HG03280 (cell line): ENCODE measurements around the gene COL15A1.
A peak's percentile ranks its signal among the peaks of the same experiment; 100 is the strongest.

Source experiments
- ATAC-seq: cut with Tn5 transposase; IDR thresholded peaks from one replicate; pipeline ENCODE4 v1.9.1; 2021; ENCODE audit warnings: mild to moderate bottlenecking, moderate library complexity; ENCODE audit not compliant: unreplicated experiment

Gene COL15A1

DNA sequence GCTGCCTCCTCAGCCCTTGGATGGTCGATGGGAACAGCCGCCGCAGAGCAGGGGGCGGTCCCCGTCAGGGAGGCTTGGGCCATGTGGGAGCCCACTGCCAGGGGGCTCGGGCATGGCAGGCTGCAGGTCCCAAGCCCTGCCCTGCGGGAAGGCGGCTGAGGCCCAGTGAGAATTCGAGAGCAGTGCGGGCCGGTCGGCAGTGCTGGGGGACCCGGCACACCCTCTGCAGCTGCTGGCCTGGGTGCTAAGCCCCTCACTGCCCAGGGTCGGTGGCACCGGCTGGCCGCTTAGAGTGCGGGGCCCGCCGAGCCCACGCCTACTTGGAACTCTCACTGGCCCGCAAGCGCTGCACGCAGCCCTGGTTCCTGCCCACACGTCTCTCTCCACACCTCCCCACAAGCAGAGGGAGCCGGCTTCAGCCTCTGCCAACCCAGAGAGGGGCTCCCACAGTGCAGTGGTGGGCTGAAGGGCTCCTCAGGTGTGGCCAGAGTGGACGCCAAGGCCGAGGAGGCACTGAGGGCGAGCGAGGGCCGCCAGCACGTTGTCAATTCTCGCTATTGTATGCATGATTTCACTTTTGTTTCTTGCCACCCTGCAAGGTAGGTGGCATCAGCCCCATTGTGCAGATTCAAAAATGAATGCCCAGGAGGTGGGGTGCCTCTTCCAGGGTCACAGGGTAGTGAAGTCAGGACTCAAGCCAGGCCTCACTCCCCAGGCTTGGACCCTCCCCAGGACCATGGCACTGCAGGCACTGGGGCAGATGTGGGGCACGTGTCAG is 48.6 kb downstream of the COL15A1 start:
- no peak for ATAC-seq

DNA sequence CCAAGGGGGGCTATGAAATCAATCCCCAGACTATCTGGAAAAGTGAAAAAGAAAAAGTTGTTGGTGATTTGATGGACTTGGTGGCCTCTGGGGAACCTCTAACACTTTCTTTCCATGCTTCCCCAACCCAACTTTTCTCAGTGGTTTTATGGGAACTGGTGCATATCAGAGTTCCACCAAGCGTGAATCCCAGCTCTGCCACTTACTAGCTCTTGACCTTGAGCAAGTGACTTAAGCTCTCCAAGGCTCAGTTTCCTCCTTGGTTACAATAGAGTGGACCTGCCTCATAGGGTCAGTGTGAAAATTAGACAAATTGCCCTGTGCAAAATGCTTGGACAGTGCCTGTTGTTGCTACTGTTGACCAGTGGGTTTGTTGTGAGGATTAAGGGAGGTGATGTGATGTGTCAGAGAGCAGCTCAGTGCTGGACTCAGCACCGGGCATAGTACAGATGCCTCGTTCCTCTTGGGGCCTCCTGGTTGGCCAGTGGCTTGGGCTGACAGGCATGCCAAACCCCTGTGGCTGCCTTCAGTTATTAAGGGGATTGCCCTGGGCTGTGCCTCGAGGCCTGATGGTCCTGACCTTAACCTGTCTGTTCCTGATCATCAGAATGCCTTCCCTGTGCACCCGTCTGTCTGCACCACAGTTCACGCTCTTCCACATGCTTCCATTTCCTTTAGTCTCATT is 49.3 kb downstream of the COL15A1 start:
- no peak for ATAC-seq

DNA sequence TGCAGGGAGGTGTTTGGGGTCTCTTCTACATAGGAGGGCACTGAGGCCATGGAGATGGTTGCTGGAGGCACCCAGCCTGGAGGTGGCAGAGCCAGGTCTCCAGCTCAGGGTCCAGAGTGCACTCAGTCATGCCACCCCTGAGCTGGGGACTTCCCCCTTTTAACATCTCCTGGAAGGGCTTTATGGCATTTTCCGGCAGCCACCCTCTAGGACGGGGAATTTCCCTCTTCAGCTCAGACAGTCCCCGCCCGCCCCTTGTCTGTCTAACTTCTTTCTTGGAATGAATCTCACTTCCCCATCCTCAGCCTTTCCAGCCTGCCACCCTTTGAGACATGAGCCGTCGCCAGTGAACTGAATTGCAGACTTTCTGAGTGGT is 49.9 kb downstream of the COL15A1 start:
- peak; percentile 63 for ATAC-seq

DNA sequence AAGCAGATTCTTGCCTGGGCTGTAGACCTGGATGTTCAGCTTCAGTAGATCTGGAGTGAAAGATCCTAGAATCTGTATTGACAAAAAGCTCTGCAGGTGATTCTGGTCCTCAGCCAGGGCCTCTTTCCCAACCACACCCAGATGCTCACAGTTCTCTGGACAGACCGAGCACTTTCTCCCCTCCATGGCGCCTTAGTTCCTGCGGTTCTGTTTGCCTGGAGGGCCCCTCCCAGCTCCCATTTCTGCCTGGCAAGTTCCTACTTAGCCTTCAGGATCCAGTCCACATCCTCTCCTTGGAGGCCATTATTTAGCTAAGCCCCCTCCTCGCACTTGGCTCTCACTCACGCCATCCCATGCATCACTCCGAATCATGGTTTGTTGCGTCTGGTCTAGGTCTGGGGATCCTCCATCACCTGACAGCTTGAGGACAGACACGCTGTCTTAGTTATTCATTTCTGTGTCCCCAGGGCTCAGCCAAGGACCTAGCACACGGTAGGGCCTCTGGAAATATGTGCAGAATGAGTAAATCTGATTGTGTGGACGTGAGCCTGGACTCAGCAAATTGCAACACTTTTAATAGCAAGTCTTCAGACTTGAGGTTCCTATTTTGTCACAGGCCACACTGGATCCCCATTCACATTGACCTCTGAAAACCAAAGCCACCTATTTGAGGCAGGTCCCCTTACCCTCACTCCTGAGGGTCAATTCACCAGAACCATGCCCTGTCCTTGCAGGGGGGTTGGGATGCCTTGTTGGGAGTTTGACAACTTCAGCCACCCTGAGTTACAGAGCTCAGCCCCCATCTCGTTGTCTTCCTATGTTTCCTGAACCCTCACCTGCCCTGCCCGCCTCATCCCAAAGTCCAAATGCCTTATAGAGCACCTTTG is 50.7 kb downstream of the COL15A1 start:
- no peak for ATAC-seq

DNA sequence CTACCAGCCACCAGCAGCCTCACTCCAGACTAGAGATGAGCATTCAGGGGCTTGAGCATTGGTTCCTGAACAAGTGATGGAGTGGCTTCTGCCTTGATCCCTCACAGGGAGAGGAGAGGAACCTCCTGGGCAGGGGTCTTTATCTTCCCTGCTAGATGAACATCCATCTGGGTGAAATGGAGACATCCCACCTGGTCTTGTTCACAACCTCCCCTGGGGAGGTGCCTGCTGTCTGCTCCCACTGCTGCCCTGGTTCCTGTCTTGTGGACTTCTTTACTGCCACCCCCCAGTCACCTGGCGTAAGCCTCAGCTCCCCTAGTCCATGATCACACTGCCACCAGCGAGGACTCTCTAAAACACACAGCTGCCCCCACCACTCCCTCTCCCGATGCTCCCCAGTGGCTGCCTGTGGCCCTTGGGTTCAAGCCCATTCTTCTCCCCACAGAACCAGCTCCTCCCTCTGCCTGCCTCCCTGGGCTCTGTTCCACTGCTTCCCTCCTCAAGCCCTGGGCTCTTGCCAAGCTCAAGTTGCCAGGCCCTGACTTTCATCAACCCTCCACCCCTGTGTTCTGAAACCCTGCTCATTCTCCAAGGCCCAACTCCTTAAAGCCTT is 51.5 kb downstream of the COL15A1 start:
- no peak for ATAC-seq

DNA sequence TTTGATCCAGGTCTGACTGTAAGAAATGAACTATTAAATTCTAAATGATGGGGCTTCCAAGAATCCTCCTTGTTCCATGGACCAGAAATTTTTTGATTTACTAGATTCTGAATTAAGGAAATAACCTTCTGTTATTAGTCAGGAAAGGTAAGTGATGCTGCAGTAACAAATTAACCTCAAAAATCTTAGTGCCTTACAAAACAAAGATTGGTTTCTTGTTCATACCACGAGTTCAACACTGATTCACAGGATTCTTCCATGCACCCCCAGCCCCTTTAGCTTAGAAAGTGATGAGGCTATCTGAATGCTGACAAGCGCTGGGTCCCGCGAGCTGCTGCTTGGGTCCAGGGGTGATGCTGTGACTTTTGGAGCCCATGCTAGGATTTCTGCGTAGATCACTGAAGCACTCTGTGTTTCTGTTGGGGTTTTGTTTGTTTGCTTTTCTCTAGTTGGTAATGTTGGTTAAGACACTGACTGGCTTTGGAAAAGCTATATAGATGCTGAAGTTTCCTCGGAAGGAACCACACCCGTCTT is 52.3 kb downstream of the COL15A1 start:
- no peak for ATAC-seq

DNA sequence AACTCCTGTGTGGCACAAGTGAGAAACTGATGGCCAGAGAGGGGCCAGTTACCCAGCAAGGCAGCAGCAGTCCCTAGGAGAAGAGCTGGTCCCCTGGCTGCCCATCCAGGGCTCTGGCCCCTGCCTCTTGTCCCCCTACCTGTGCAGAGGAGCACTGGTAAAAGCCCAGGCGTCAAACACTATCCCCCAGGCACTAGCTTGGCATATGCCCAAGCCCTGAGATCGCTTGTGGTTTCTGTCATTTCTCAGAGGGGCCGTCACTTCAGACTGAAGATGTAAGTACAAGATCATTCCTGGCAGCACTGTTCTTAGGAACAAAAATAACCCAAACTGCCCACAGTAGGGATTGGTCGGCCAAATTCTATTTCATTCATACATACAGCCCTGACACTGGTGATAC is 53.9 kb downstream of the COL15A1 start:
- ATAC-seq: no peak

DNA sequence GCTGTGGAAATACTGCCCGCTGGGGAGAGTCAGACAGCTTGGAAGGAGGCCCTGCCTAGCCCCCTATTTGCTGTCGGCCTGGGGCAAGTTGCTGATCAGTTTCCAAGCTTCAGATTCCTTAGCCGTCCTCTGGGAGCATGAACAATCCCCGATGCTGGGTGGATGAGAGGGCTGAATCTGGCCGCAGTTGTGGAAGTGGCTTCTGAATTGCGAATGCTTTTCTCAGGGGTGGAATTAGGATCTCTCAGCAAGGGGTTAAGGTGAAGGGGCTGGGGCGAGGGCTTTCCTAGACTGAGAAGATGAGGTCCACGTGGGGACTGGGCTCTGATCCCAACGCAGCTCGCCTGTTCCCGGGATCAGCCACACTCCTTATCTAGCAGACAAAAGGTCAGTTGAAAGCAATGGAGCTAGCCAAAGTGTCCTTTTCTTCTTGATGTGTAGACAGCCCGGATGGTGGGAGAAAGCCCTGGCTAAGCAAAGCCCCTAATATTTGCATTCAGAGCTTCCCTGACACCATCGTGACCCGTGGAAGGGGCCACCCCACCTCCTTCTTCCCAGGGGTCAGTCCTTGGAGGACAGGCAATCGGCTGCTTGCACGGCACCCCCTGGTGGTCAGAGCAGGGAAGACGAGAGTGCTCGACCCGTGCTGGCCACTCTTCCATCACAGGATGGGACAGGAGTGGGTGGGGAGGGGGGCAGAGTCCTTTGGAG is 54.9 kb downstream of the COL15A1 start:
- peak; percentile 60 for ATAC-seq

DNA sequence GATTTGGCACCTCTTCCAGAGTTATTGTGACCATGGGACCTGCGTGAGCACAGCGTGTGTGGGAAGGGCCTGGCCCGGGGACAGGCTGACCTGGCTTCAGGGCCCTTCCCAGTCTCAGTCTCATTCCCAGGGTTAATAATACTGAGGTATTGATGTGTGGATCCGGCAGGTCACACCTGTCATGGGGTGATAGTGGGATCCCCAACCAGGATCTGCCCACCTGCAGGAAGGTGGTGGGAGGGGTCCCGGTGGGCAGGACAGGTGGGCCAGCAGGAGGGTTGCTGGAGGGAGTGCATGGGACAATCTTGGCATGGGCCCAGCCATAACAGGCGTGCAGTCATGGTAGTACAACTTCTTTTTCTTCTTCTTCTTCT is 55.4 kb downstream of the COL15A1 start:
- ATAC-seq: no peak

DNA sequence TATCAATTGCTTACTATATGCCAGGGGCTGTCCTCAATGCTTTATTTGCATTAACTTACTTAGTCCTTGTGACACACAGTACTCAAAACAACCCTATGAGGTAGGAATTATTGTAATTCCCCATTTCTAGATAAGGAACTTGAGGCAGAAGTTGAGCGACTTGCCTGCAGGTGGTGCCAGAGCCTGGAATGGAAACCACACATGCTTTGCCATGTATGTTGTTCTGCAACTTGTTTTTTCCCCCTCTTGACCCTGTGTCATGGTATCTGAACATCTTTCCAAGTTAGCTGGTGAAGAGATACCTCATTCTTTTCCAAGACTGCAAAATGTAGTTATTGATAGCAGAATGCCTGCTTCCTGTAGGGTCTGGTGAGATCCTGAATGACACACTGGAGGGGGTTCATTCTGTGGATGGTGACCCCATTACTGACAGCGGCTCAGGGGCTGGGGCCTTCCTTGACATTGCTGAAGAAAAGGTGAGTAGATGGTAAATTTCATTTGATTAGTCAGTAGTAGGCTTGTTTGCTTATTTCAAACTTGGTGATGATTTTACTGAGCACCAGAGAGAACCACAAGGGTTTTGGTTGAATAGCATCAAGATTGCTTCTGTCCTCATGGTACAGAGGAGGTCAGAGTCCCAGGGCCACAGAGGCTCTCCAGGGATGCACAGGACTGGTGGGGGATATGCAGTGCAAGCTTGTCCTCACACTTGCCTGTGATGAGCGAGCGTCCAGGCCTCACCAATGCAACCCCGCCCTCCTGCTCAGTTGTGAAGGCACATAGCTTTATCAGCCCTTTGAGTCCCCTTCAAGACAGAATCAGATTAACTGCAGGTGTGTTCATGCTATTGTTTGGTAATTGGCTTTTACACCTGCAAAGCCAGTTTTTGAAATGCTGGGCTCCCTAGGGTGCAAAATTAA is 57.0 kb downstream of the COL15A1 start:
- ATAC-seq: no peak

DNA sequence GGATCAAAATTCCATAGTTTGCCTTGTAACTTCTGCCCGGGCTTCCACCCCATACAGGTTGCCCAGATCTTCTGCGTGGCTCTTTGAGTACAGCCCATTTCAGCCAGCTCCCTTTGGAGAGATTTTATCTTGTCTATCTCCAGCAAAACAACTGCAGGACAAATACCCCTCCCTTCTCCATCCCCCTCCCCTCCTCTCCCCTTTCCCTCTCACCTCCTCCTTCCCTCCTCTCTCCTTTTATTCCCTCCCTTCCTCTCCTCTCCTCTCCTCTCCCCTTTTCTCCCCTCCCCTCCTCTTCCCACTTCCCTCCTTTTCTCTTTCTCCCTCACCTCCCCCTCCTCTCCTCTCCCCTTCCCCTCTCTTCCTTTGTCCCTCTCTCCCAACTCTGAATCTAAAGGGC is 58.2 kb downstream of the COL15A1 start:
- no peak for ATAC-seq

DNA sequence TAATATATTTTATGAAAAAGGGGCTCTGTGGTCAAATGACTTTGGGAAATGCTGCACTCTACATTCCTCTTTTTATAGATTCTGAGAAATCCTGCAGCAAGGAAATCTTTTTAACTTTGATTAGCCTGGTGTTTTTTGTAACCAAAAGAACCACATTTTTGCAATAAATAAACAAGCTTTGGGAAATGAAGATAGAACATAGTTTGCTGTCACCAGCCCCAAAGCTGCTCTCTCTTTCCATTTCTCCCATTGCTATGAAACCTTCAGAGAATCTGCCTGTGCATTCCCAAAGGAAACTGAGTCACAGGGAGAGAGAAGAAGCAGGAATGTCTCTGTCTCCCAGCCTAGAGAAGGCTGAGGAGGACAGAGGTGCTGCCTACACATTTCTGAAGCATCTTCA is 59.0 kb downstream of the COL15A1 start:
- ATAC-seq: no peak

DNA sequence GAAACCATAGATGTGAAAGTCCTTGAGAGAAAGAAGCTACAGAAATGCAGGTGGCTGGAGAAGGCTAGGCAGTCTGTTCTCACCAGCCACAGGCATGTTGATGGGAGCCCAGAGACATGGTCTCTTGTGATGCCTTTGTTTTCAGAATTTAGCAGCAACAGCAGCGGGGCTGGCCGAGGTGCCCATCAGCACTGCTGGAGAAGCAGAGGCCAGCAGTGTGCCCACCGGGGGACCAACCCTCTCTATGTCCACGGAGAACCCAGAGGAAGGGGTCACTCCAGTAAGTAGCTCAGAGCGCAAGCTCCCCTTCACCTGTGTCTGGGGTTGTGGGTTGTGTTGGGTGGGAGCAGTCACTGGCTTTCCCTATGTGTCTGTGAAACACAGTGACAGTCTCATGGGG is 59.6 kb downstream of the COL15A1 start:
- ATAC-seq: no peak

DNA sequence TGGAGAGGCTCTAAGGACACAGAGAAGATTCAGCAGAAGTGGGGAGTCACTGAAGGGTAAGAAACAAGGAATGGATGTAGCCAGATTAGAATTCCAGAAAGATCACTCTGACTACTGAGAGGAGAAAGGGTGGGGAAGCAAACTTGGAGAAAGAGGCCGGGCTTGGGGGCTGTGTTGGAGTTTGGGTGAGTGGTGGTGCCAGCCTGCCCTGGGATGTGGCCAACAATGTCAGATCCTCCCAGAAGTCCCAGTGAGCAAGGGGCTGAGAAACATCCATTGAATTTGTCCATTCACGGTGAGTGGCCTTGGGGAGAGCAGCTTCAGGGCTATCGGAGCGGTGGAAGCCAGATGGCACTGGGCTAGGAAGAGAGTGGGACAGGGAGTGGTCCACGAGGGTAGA is 60.4 kb downstream of the COL15A1 start:
- no peak for ATAC-seq

DNA sequence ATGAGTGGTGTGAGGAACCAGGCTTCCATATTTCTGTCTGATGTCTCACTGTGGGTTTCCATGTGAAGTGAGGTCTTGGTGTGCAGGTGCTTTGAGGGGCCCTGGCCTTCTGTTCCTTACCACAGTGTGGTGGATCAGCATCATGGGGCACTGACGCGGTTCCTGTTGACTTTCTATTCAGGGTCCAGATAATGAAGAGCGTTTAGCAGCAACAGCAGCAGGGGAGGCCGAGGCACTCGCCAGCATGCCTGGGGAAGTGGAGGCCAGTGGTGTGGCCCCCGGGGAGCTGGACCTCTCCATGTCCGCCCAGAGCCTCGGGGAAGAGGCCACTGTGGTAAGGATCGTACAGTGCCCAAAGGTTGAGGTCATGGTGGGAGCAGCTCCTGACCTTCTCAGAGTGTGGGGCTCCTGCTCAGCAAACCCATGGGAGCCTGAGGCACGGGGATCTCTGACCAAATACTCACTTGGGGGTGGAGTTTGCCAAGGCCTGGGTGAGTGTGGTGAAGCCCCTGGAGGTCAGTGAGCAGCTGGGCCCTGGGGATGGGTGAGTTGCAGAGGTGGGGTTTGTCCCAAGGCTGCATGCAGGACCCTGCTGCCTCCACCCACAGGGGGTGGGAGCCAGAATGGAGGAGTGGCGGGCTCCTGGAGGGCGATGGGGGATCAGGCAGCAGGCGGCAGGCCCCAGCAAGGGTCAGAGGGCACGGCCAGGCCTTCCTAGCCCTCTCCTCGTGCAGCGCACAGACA is 61.2 kb downstream of the COL15A1 start:
- ATAC-seq: no peak

DNA sequence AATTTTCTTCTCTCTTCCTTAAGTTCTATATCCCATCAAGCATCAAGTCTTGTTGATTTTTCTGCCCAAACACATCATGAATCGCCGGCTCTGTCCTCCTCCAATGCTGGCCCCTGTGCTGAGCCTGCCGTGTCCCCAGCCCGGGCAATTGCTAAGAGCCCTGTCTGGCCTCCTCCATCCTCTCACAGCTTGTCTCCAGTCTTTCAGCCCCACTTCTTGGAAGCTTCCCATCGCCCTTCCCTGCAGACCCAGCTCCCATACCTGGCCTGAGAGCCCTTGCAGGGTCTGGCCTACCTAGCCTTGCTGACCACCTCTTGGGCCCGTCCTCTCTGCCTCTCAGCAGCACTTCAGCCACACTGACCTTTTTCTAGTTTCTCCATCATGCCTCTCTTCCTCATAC is 61.9 kb downstream of the COL15A1 start:
- ATAC-seq: no peak

DNA sequence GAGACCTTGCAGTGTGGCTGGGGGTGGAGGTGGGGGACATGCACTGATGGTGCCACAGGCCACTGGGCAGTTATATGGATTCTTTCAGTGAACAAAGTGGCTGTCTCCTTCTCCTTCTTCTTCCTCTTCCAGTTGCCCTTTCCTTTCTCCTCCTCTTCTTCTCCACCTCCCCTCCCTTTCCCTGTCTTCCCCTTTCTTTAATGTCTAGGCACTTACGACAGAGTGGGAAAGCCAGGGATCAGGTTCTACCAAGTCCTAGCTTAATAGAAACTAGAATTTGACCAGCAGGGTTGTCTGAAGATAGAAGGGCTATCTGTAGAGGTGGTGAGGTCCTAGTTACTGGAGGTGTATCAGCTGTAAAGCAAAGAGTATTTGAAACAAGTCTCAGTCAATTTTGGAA is 62.8 kb downstream of the COL15A1 start:
- no peak for ATAC-seq

DNA sequence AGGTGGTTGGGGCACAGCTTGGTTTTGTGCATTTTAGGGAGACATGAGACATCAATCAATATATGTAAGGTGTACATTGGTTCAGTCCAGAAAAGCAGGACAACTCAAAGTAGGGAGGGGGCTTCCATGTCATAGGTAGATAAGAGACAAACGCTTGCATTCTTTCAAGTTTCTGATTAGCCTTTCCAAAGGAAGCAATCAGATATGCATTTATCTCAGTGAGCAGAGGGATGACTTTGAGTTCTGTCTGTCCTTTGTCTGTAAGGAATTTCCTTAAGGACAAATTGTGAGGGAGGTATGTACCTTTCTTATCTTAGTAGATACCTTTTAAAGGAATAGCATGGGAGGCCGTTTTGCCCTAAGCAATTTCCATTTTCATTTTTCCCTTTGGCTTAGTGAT is 63.3 kb downstream of the COL15A1 start:
- no peak for ATAC-seq

DNA sequence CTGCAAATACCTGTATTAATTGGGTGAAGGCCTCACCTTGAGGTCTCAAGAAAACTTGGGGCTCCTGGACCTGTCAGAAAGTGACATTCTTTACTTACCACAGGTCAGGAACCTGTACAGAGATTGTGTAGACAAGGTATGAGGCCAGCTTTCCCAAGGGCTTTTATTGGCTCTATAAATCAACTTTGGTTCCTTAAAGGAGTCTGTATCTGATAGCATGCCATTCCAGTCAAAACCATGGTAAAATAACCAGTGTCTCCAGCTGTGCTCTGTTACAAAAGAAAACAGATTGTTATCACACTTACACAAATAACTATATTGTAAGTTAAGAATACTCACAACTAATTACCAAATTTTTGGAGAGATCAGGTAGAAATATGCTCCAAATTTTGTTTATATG is 64.5 kb downstream of the COL15A1 start:
- ATAC-seq: no peak
